GM18505 (cell line): ENCODE data around the gene CLDN17.
A peak's percentile ranks its signal among the peaks of the same experiment; 100 is the strongest.

Experiments used
- ATAC-seq: cut with Tn5 transposase; IDR thresholded peaks from one replicate; pipeline ENCODE4 v1.9.1; 2021; ENCODE audit not compliant: unreplicated experiment
- POLR2A ChIP-seq: IDR thresholded peaks from 4 replicates; pipeline ENCODE4 v1.6.1; 2011; ENCODE audit warnings: borderline replicate concordance; ENCODE audit not compliant: insufficient read depth, insufficient read length; ENCODE audit errors: extremely low read depth

The CLDN17 gene, protein sequence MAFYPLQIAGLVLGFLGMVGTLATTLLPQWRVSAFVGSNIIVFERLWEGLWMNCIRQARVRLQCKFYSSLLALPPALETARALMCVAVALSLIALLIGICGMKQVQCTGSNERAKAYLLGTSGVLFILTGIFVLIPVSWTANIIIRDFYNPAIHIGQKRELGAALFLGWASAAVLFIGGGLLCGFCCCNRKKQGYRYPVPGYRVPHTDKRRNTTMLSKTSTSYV

DNA sequence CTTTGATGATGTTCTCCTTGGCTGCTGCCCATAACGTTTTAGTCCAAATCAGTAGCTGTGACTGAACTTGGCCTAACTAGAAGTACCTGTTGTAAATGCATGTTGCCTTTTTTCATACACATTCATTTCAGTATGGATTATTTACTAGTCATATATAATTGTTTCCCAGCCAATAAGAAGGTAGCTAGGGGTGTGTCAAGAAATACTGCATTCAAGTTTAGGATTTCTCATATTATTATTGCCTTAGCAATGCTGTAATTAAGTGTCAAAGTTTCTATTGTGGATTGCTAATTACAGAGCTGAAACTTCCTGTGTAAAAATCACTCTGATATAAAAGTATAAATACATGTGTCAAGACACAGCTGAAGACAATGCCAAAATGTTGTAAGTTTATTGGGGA, at the start of gene CLDN17:
TSS of gene CLDN17 (minus strand) at position 101 of the 400 bp plus-strand sequence. CDS start 188 bp downstream, outside the sequence.
- ATAC-seq = no peak
- TF ChIP-seq POLR2A = no peak

DNA sequence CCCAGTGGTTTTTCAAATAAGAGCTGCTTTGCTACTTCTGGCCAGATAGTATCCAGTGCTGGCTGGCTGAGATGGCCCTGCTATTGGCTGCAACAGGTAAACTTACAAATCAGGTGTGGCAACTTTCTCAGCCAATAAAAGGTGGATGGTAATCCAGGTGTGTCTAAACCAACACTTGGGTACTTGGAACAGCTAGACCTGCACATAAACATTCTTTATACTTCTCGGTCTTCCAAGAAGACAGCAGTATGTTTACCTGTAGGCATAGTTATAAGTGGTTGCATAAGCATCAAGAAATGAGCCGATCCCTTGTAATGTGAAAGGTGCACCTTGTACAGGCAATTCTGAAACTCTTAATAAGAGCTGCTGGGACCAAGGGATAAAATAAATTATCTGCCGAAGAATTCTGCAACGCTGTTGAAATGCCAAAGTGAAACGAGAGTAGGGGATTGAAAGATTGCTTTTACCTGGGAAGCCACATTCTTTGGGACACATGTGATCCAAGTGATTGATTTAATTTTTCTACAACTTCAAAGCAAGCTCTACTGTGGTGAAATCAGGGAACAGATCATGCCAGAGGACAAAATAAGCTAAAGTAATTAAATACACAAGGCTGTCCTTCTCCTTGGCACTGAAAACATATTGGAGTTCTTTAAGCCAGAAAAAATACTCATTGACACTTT, 49.6 kb upstream of the CLDN17 start, which contains the start of gene CLDN8:
TSS of gene CLDN8 (minus strand) at position 57 of the 683 bp plus-strand sequence. CDS start 172 bp downstream, outside the sequence.
- ATAC-seq = no peak
- TF ChIP-seq POLR2A = no peak

DNA sequence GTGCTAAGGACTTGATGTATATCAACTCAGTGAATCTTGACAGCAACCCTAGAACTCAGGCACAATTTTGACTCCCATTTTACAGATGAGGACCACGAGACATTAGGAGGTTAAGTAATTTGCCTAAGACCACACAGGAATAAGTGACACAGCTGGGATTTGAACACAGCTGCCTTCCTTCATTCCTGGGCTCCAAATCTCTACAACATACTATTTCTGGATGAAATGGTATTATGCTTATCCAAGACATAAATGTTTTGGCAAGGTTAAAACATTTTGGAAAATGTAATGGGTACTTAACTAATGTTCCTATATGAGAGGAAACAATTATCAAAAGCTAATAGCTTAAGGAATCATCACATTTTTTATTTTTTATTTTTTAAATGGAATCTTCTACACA, 44.5 kb upstream of the CLDN17 start:
- no peak for ATAC-seq
- no peak for TF ChIP-seq POLR2A

DNA sequence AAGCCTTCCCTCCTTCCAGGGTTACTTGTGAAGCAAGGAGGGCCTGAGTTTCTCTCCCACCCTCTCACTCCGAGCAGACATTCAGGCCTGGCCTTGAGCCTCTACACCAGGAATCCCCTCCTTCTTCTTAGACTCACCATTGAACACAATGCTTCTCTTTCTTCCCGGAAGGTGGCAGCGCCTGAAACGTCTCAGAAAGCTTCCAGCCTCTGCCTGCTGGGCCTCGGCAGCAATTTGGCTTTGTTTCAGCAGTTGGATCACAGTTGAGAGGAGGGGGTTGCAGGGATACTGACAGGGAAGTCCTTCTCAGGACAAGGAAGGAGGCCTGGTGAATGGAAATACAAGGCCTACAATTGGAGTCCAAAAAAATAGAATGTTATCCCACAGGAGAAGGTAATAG, 43.0 kb upstream of the CLDN17 start:
- no peak for TF ChIP-seq POLR2A
- ATAC-seq = no peak

DNA sequence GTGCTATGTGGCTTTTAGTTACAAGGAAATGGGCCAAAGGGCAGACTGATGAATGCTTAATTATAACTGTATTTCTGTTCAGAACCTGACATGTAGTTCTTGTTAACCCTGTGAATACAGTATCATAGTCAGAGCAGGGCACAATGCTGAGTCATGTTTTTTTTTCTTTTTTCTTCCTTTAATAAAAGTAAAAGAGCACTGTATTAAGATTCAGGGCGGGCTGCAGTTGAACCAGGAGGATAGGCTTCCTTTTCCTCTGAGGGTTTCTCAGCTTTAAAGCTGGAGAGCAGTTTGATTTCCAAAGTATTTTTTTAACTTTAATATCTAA, 40.6 kb upstream of the CLDN17 start:
- no peak for ATAC-seq
- TF ChIP-seq POLR2A = no peak

DNA sequence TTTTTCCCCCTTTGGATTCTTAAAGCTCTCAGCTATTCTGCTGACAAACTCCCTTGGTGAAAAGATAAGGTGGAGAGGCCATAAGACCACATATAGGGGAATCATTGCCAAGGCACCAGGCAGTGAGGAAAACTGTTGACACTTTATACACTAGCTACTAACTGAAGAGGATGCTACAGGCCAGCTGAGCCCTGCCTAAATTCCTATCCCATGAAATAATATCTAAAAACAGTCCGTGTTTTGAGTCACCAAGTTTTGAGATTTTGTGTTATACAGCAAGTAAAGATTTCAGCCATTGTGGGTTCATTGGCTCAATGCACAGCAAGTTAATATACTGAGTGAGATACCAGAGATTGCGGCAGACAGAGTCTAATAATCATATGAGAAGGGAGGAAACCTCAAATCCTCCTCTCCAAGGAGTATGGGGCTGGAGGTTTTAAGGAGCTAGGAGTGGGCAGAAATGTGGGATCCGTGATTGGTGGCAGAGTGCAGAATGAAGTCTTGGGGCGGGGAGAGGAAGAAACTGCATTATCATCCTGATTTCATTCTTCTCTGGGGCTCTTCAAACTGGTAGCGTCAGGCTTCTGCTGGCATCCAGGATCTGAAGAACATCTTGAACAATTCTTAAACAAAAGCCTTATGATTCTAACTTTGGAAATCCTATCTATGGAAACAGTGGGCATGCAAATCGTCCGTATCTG, 40.1 kb upstream of the CLDN17 start:
- TF ChIP-seq POLR2A = no peak
- no peak for ATAC-seq

DNA sequence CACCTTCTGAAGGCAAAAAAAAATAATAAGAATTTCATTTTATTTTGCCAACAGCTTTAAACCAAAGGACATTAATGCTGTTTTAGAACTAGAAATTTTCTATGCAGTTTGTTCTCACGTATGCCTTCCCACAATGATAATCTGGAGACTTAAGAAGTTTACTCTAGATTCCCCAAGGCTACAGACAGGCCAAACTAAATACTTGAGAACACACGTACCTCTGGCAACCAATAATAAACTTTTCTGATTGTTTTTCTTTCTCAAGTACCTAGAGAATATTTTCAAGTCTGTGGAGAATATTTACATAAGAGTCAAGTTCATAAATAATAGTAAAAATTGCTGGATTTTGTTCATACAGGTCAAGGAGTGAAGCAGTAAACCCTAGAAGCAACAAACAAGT, 33.4 kb upstream of the CLDN17 start:
- no peak for ATAC-seq
- TF ChIP-seq POLR2A = no peak

DNA sequence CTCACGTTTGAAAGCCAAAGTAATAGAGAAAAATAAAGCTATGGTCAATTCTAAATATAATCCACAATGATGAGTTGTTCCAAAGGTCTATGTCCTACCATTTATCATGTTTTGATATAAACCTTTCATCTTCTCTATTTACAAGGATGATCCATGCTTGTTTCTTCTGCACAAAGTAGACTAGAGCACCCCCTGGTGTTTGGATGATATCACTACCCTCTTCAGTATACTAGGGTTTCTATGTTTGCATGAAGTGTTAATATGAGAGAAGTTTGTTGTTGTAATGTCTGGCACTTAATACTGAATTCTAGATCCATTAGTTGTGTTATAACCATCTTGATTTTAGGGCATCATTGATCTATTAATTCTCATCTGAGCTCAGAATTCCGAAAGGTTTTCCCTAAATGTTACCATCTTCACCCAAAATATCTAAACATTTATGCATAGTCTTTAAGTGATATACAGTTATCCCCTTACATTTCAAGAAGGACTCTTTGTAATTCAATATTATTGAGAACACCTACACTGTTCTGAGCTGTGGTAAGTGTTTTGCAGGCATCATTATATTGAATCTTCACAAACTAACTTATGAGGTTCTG, 28.2 kb upstream of the CLDN17 start:
- peak; percentile 74 for ATAC-seq

DNA sequence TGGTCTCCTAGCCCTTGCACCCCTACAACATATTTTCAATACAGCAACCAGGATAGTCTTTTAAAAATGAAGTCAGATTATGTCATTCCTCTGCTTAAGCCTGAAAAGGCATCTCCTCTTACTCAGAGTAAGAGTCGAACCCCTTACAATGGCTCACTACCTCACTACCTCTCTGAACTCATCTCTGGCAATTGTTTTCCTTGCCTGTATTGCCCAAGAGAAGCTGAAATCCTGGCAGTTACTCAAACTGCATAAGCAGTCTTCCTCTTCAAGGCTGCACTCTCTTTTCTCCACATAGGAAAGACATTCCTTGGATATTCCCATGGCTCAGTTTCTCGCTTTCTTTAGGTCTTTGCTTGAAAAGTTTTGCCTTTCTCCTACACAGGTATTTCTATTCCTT, 26.6 kb upstream of the CLDN17 start:
- TF ChIP-seq POLR2A = no peak
- ATAC-seq = no peak

More for the DNA sequence above, 28.2 kb upstream of the CLDN17 start:
- TF ChIP-seq POLR2A = no peak

DNA sequence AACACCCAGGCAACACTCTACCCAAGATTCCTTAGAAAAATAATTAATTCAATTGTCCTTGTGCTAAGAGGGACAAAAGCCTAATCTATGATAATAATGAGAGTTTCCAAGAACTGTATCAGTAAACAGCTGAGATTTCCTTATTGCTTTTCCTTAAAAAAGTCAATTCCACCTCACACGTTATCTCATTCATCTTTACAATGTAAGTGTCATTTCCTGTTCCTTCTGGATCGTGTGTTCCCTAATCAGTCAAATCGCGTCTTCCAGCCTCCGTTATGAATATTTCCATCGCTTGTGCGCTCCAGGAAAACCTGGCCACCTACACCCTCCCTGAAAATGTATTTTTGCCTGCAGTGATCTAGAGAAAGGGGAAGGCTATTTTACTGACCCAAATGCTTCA, 23.9 kb upstream of the CLDN17 start:
- no peak for TF ChIP-seq POLR2A
- ATAC-seq = no peak

DNA sequence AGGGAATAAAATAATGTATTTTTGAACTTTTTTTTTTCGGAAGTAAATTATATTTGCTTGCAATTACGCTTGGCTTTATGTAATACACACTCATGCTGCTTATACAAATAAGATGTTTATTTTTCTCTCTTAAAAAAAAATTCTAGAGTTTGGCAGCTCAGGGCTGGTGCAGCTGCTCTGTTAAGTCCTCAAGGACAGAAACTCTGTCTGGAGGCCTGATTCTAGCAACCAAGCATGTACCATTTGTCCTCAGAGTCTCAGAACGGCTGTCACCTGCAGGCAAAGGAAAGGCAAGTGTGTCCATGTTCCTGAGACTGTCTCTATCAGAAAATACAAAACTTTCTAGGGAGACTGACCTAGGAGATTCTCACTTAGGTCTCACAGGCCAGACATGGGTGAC, 23.2 kb upstream of the CLDN17 start:
- TF ChIP-seq POLR2A = no peak
- ATAC-seq = no peak

DNA sequence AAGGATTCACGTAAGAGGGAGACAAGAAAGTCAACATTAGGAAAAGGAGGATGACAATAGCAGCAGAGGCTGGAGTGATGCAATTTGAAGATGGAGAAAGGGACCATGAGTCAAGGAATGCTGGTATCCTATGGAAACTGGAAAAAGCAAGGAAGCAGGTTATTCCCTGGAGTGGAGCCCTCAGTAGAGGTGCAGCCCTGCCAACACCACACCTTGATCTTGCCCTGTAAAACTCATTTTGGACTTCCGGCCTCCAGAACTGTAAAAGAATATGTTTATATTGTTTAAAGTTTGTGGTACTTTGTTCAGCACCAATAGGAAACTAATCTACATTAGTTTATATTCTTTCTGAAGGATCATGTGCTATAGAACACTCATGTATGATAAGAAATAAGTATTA, 19.6 kb upstream of the CLDN17 start:
- no peak for TF ChIP-seq POLR2A
- no peak for ATAC-seq

DNA sequence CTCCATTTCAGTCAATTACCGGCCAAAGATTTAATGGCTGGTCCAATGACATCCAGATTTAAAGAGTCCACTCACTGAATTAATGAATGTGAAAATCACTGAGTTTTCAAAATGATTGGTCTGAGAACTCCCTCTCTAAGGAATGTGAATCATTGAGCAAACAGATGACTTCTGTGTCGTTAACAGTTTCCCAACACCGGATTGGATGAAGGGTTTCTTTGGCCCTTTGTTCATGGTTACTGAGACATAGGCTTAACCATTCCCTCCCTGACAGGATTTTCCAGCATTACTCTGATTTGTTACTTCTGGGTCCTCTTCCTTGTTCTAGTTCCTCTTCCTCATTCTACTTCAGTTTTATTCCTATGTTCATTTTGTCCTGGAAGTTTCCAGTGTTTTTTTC, 1.5 kb upstream of the CLDN17 start:
- no peak for TF ChIP-seq POLR2A
- no peak for ATAC-seq
